Measurements from ENCODE around the gene MFSD6.
"Not testable (repeated sequence)": the region's sequence is repeated elsewhere in the genome, so short reads cannot be mapped to it uniquely, and the experiment has no call there.

Gene MFSD6

DNA sequence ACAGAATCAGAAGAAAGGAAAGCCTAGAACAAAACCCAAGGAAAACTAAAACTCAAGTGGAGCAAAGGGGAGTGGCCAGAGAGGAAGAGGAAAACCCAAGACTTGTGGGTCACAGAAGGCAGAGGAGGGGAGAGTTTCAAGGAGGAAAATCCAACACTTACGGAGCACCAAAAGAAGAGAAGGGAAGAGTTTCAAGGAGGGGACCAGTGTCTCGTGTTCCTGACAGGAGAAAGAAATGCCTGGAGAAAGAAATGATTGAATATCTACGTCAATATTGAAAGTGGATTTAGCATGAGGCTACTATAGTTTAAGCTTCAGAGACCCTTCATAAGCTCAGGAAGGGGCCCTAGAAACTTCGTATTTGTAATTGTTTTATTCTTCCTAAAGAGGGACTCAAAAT is 1.4 kb upstream of the MFSD6 start:
- no peak for DNase-seq

DNA sequence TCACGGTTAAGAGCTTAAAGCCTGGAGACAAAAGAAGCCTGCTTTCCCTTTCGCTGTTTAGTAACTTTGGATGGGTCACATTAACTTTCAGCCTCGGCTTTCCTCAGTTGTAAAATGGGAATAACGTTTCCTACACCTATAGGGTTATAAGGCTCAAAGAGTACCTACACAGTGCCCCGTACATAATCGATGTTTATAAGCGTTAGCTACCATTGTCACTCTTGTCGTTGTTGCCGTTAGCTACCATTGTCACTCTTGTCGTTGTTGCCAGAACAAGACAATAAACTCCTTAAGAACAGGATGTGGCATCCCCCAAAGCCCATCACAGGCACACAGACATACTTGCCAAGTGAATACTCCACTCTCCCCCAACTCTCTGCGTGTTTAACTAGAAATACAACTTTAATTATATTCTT is 901 bp upstream of the MFSD6 start:
- no peak for DNase-seq

DNA sequence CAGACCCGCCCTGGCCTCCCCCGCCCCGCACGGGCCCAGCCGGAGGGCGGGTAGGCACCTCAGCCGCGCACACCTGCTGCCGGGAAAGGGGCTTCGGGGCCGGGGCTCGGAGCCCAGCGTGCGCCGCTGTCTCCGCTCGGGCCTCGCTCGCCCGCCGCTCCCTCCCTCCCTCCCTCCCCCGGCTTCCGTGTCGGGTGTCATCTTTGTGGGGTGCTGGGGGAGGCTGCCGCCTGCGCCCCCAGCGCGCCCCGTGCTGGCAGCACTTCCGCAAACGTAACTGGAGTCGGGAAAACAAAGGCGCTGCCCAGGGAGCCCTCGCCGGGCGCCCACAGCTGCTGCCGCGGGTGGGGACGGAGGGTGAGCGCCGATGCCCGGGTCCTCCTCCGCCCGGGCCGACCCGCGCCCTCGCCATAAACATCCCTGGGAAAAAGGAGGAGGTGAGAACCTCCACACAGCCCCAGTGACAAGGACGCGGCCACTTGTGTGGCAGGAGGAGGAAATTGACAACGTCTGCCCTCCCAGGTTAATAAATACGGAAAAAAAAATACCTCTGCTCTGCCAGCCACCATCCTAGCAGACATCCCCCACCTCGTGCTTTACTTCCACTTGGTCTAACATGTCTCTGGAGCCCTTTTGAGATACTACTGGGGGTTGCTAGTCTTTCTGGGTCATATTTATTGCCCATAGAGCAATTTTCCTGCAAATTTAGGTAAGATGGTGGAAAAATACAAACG is 550 bp downstream of the MFSD6 start:
- peak; percentile 44 for DNase-seq

DNA sequence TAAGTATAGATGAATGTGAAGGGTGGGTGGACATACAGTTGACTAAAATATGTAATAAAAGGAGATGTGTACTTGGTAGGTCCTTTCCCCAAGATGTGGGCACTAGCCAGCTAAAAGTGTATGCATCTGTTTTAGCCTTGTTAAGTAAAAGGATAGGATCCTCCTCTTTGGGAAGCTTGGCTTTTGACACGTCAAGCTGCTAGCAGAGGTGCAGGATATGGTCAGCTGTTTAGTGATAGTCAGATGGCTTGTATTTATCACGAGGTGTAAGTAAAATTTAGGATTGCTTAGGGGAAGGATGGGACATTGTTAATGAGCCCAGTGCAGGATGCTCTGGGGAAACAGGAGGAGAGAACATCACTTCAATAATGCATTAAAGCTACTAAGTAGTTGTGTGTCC is 1.5 kb downstream of the MFSD6 start:
- no peak for DNase-seq

DNA sequence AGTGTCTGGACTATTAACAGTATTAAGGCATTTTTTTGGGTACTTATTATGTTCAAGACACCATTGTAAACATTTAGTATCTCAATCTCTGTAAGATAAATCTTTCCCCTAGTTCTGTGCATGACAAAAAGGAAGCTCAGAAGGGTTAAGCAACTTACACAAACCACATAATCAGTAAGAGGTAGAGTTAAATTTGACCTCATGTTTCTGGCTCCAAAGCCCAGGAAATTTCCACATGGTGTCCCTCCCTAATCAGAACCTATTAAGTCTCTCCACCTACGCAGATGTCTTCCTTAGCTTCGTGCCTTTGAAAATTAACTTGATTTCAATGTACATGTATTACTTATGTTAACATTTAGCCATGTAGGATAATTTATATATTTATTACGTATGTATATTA is 2.0 kb downstream of the MFSD6 start:
- no peak for DNase-seq

DNA sequence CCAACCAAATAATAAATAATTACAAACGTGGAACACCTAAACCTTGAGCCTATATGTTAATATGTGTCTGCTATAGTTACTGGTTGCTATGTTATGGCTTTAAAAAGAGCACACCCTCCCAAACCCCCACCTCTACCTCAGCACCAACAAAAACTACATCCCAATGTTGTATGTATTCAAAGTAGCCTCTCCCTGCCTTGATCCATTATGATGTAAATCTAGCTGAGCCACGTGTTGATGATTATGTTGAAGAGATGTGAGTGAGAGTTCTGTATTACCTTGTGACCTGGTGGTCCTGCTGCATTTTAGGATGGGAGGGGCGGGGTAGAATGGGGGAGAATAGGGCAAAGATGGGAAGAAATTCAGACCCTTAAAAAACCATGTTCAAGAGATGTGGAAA is 4.8 kb downstream of the MFSD6 start:
- no peak for DNase-seq

GRCh38 chr2:190413421-190413820 is 5.3 kb downstream of the MFSD6 start:
- no peak for DNase-seq

GRCh38 chr2:190415251-190415650 is 7.1 kb downstream of the MFSD6 start:
- no peak for DNase-seq

DNA sequence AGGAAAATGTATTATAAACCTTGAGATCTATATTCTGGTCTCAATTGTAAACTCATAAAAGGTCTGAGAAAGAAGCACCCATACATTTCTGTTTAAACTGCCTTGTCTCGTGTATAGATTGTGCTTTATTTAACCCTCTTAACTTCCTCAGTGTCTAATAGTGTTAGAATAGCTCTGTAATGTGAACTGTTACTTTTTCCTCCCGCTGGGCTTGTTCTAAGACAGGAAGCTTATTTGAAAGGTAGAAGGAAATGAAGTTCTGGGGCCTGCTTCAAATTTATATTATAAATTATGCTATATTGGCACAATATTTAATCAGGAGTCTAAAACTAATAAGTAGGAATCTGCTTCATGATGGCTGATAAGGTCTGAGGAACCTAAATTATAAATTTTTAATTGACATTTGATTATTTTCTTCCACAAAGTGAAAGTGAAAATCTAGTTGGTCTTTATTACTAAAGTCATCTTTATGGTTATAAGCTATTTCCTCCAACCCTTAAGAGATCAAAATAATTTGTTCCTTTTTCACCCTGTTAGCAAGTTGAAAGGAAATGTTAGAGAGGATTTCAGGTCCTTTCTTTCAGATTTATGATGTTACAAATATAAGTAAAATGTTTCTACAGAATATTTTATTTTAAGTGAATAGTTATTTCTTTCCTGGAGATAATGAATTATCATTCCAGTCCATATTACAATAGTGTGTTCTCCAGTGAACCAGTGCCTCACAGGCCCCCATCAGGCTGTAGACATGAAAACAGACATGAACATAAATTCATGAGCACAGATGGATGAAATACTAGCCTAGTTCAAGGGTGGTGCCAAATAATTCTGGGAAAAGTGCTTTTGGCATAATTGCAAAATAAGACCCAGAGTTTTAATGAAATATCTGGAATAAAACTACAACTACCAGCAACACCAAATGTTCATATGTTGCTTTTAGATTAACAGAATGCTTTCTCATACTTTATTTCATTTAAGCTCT is 7.9 kb downstream of the MFSD6 start:
- DNase-seq = no peak

DNA sequence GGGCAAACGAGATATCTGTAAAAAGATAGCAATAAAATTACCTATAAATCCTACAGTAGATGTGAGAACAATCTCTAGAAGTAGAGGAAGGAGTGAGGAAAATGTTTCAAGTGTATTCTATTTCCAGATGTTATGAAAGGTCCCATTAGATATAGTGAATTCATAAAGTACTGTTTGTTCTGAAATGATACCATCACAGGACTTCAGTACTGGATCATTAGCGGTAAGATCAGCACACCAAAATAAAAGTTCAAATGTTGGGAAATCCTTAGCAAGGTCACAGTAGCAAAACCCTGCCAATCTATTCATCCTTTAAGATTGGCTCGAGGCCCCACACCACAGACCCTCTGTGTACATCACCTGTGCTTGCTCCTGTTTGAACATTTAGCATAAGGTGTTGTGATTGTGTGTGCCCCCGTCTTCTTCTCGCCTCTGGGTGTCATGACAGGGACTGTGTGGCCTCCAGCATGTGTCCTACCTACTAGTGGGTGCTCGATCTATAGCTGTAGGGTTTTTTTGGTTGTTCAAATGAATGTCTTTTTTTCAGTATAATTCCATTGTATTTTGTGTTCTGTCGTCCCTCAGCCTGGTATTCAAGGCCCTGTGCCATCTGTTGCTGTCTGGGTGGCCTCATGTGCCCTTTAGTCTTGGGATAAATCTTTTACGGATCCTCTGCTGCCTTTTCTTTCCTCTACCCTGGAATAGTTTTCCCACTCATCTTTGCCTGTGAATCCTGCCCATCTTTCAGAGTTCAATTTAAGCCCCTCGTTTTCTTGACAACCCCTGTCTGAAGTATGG is 9.1 kb downstream of the MFSD6 start:
- no peak for DNase-seq

- DNase-seq = no peak
Measured at GRCh38 chr2:190418727-190419126, 10.6 kb downstream of the MFSD6 start.

- no peak for DNase-seq
Measured at GRCh38 chr2:190420801-190421200, 12.6 kb downstream of the MFSD6 start.

DNA sequence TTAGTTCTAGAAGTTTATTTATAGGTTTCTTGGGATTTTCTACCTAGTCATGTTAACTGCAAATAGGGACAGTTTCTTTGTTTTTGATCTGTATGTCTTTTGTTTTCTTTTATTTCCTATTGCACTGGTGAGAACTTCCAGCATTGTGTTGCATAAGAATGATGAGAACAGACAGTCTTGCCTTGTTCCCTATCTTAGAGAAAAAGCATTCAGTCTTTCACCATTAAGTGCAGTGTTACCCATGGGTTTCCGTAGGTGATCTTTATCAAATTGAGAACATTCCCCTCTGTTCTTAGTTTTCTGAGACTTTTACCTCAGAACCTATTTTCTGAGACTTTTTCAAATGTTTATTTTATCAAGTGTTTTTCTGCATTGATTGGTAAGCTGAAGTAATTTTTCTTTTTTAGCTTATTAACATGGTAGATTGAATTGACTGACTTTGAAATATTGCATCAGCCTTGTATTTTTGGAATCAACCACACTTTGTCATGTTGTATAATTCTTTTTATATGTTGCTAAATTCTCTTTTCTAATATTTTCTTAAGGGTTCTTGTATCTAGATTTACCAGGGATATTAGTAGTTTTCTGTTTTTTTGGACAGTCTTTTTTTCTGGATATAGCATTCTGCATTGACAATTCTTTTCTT is 17.2 kb downstream of the MFSD6 start:
- no peak for DNase-seq

DNA sequence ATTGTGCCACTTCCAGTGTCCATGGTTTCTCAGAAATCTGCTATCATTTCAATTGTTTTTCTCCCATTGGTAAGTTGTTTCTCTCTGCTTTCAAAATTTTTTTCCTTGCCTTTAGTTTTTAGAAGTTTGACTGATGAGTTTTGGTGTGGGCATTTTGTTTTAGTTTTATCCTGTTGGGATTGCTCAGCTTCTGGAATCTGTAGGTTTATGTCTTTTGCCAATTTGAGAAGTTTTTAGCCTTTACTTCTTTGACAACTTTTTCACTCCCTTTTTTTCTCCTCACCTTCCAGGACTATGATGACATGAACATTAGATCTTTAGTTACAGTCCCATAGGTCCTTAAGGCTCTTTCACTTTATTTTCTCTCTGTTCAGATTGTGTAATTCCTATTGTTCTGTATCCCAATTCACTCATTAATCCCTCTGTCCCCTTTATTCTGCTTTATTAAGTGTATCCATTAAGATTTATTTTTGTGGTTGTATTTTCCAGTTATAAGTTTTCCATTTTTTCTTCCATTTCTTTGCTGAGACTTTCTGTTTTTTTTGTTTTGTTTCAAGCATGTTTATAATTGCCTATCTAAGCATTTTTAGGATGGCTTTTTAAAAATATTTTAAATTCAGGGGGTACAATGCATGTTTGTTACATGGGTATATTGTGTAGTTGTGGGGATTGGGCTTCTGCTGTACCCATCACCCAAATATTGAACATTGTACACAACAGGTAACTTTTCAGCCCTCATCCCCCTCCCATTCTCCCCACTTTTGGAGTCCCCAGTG is 17.9 kb downstream of the MFSD6 start:
- no peak for DNase-seq

- DNase-seq = not testable (repeated sequence)
Measured at GRCh38 chr2:190430866-190431265, 22.7 kb downstream of the MFSD6 start.

- no peak for DNase-seq
Measured at GRCh38 chr2:190431907-190432306, 23.8 kb downstream of the MFSD6 start.

DNA sequence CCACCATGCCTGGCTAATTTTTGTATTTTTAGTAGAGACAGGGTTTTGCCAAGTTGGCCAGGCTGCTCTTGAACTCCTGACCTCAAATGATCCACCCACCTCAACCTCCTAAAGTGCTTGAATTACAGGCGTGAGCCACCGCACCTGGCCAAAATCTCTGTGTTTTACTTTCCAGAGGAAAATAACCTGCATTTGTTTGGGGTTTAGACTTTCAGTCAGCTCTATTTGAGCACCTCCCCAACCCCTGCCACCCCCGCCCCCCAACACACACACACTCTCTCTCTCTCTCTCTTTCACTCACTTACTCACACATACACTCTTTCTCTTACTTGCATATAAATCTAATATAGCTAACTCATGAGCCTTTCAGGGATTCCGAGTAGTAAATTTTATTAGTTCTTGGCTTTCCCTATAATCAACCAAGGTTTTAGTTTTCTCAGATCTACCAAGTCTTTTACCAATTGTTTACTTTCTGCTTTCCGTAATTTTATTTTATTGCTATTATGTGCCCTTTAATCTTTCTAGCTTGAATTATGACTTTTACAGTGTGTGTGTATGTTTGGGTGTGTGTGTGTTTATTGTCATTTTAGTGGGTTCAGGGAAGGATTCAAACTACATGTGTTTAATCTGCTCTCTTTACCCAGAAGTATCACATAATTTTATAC is 24.5 kb downstream of the MFSD6 start:
- no peak for DNase-seq

- no peak for DNase-seq
Measured at GRCh38 chr2:190435031-190435670, 27.0 kb downstream of the MFSD6 start.

GRCh38 chr2:190436557-190436956 is 28.4 kb downstream of the MFSD6 start:
- no peak for DNase-seq

GRCh38 chr2:190440113-190440512 is 32.0 kb downstream of the MFSD6 start:
- no peak for DNase-seq

DNA sequence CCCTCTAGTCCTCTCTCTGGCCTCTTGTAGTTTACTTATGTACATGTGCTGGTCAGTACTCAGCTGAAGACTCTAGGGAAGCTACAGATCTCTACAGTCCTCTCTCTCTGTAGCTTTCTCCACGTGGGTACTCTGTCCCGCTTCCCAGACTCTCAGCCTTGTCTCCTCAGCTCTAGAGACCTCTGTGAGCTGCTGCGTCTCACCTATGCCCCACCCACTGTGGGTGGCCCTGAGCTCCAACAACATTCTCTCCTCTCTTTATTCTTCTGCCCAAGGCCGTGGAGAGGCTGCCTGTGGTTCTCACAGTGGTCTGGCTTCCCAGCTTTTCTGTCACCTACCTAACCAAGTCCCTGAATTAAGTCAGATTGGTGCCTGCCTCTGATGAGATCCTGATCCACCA is 33.4 kb downstream of the MFSD6 start:
- DNase-seq = no peak
